K562 (cell line): Measurements from ENCODE around the gene IFNA1. TPM values are rescaled to one million over a fixed set of nuclear protein-coding genes. Genes with fewer than 3 reads are reported as not detected.

Experiments used
- ATAC-seq: fragments of 200-7000 bp; cut with Tn5 transposase; 3 replicates; pipeline ENCODE4 v1.9.1; 2020; ENCODE audit warnings: moderate library complexity
- BruUV-seq: library from RNA; stranded (reverse); fragments of 400-500 nt; replicated peaks from 2 replicates; lab custom pipeline; 2021; lab: Mats Ljungman, UMichigan
- CTCF ChIA-PET: fragments of 300-600 bp; formaldehyde crosslinking; extraction: SDS; loops from one replicate; lab custom pipeline; 2021; ENCODE audit warnings: low intra/inter-chr PET ratio; lab: Yijun Ruan, JAX
- POLR2A ChIA-PET: fragments of 300-600, 350-650 bp; sonication (Branson Sonifier 250); formaldehyde crosslinking; extraction: SDS; loops from one replicate; lab custom pipeline; 2021; ENCODE audit warnings: antibody characterized with exemption, inconsistent platforms; lab: Yijun Ruan, JAX
- DNase-seq, 4 experiments: peaks; one replicate each; pipeline versions ENCODE4 v3.0.0 to v3.0.0-alpha.2; 2011 to 2018; ENCODE audit warnings: low spot score in 3 of 4, mixed read lengths in 3 of 4; ENCODE audit errors: extremely low read depth in 1 of 4
- FAIRE-seq: peaks from 2 replicates; lab custom pipeline; 2011; peaks lifted over from hg19 to GRCh38; lab: Jason Lieb, UNC
- H2AFZ ChIP-seq: 2 replicates; pipeline ENCODE4 v1.6.0; 2011; ENCODE audit warnings: low read depth, low read length, control low read depth, inconsistent platforms
- H3K27ac ChIP-seq: fragments of 200-600 bp; 3 replicates; pipeline ENCODE4 v1.8.0; 2011; ENCODE audit warnings: low read depth, mild to moderate bottlenecking, control low read depth, inconsistent platforms, low read length, moderate library complexity, mixed read lengths; ENCODE audit errors: extremely low read depth
- H3K27me3 ChIP-seq, 2 experiments: fragments of 300-600 bp in 1 of 2; 2 replicates in 1 of 2; 3 replicates in 1 of 2; pipeline versions ENCODE4 v1.6.0 to v1.8.0; 2011; ENCODE audit warnings: inconsistent platforms in 2 of 2, low read length in 2 of 2, mild to moderate bottlenecking in 1 of 2, mixed read lengths in 1 of 2, moderate library complexity in 1 of 2; ENCODE audit not compliant: control insufficient read depth in 2 of 2, insufficient read depth in 2 of 2
- H3K36me3 ChIP-seq: fragments of 300-600 bp; 3 replicates; pipeline ENCODE4 v1.8.0; 2011; ENCODE audit warnings: mild to moderate bottlenecking, low read length, inconsistent platforms; ENCODE audit not compliant: control insufficient read depth, insufficient read depth
- H3K4me1 ChIP-seq, 2 experiments: fragments of 200-600 bp in 1 of 2; replicated peaks in 1 of 2; 2 replicates in 1 of 2; 3 replicates in 1 of 2; pipeline versions ENCODE4 v1.5.1 to v1.8.0; 2011; ENCODE audit warnings: inconsistent platforms in 2 of 2, low read length in 2 of 2, mild to moderate bottlenecking in 1 of 2, mixed read lengths in 1 of 2, moderate library complexity in 1 of 2; ENCODE audit not compliant: control insufficient read depth in 2 of 2, insufficient read depth in 2 of 2
- H3K4me2 ChIP-seq: 2 replicates; pipeline ENCODE4 v1.6.1; 2011; ENCODE audit warnings: low read length, control low read depth, inconsistent platforms, mixed read lengths; ENCODE audit not compliant: insufficient read depth
- H3K4me3 ChIP-seq: fragments of 200-600 bp; sonication (generic), shearing (Covaris generic); 2 replicates; pipeline ENCODE4 v1.5.1; 2016; ENCODE audit warnings: control low read depth, inconsistent platforms
- H3K79me2 ChIP-seq: fragments of 200-600 bp; 3 replicates; pipeline ENCODE4 v1.8.0; 2011; ENCODE audit warnings: low read length, inconsistent platforms; ENCODE audit not compliant: control insufficient read depth, insufficient read depth
- H3K9ac ChIP-seq, 2 experiments: 2 replicates each; pipeline versions ENCODE4 v1.6.0 to v1.6.1; 2011; ENCODE audit warnings: low read depth in 2 of 2, low read length in 2 of 2, control low read depth in 1 of 2, inconsistent platforms in 1 of 2, mild to moderate bottlenecking in 1 of 2, mixed read lengths in 1 of 2; ENCODE audit not compliant: insufficient read depth in 1 of 2
- H3K9me1 ChIP-seq: one replicate; pipeline ENCODE4 v1.6.0; 2011; ENCODE audit warnings: inconsistent platforms, mild to moderate bottlenecking, low read length, moderate library complexity; ENCODE audit not compliant: control insufficient read depth, insufficient read depth
- H3K9me3 ChIP-seq: replicated peaks from 2 replicates; pipeline ENCODE4 v1.5.1; 2011; ENCODE audit warnings: low read depth, low read length, inconsistent platforms; ENCODE audit not compliant: control insufficient read depth, insufficient read depth
- H4K20me1 ChIP-seq: replicated peaks from 2 replicates; pipeline ENCODE4 v1.6.1; 2011; ENCODE audit warnings: low read length, inconsistent platforms, mixed read lengths; ENCODE audit not compliant: control insufficient read depth, insufficient read depth
- KLF6 ChIP-seq: fragments of 250-450 bp; sonication (Bioruptor Pico); IDR thresholded peaks from 2 replicates; pipeline ENCODE4 v1.4.0; 2020; ENCODE audit warnings: mild to moderate bottlenecking, moderate library complexity, borderline replicate concordance
- RBM14 ChIP-seq: fragments of 200-400 bp; formaldehyde crosslinking; IDR thresholded peaks from 2 replicates; pipeline ENCODE4 v1.6.1; 2018; ENCODE audit warnings: low read depth, mild to moderate bottlenecking, low read length, moderate library complexity, borderline replicate concordance; ENCODE audit not compliant: insufficient read depth
- TEAD1 ChIP-seq, 2 experiments: fragments of 450-650 bp in 1 of 2; sonication (generic) in 1 of 2; formaldehyde crosslinking; IDR thresholded peaks; 2 replicates each; pipeline versions ENCODE4 v1.4.0 to v1.8.0; 2020 to 2022; ENCODE audit warnings: mild to moderate bottlenecking in 2 of 2, missing genetic modification reagents in 1 of 2
- TOE1 ChIP-seq, 2 experiments: fragments of 450-650 bp in 1 of 2; sonication (generic) in 1 of 2; formaldehyde crosslinking in 1 of 2; IDR thresholded peaks; 2 replicates each; pipeline versions ENCODE4 v1.7.1 to v1.8.0; 2016 to 2022; ENCODE audit warnings: borderline replicate concordance in 2 of 2, mild to moderate bottlenecking in 2 of 2, antibody characterized with exemption in 1 of 2, inconsistent platforms in 1 of 2, low read depth in 1 of 2, missing genetic modification reagents in 1 of 2, moderate library complexity in 1 of 2
- ZNF23 ChIP-seq: fragments of 250-450 bp; sonication (Bioruptor Pico); IDR thresholded peaks from 2 replicates; pipeline ENCODE4 v1.4.0; 2020; ENCODE audit warnings: mild to moderate bottlenecking
- WGBS: fragments of 100-300 bp; shearing (Covaris generic); methylation state at CpG from one replicate; pipeline ENCODE4 v1.1.6; 2016; ENCODE audit warnings: low coverage, mixed read lengths; ENCODE audit not compliant: insufficient coverage; ENCODE audit errors: missing lambda C conversion rate; 5-methylcytosine and 5-hydroxymethylcytosine counted together
- in situ Hi-C: fragments of 300-500 bp; cut with MboI; formaldehyde crosslinking; loops from 4 replicates; pipeline ENCODE4 v1.15.0; 2018; ENCODE audit warnings: inconsistent platforms, mixed read lengths
- intact Hi-C: fragments of 100-400 bp; cut with micrococcal nuclease; formaldehyde crosslinking; loops from 2 replicates; pipeline ENCODE4 v1.14.2; 2022
- polyA plus RNA-seq, 8 experiments: library from polyadenylated mRNA; depleted of rRNA in 4 of 8; stranded (reverse) in 5 of 8; unstranded in 3 of 8; fragments of >200 nt; fragmentation: Nextera tagmentation in 2 of 8; fragmentation: Illumina TruSeq in 1 of 8; extraction: Ambion mirVana in 2 of 8; extraction: Trizol in 1 of 8; gene quantifications; 2 replicates each; pipeline versions ENCODE4 v1.2.1 to v1.2.3, GENCODE V29; 2011 to 2014; ENCODE audit warnings: inconsistent platforms in 1 of 8, missing spikeins in 1 of 8
- total RNA-seq, 7 experiments: library from RNA; depleted of rRNA in 6 of 7; stranded (reverse); fragments of >200 nt in 6 of 7; fragmentation: Illumina TruSeq in 2 of 7; extraction: Trizol in 2 of 7; gene quantifications; 2 replicates each; pipeline versions ENCODE4 v1.2.1 to v1.2.3, GENCODE V29; 2011 to 2021; ENCODE audit warnings: low replicate concordance in 1 of 7

Gene IFNA1
- total and polyA plus RNA-seq, 9 of the 15 experiments (the other 6 are each of a cell fraction or from before 2014, with no cell fraction given) = not detected

GRCh38 chr9:21482213-21482612 is 42.0 kb downstream of the IFNA1 start, which contains the start of gene IFNE:
IFNE (minus strand) TSS chr9:21482313; CDS start chr9:21481694, 619 bp downstream.
- H3K36me3 ChIP-seq = no peaks in the 10 kb centered on the region
- H3K27me3 ChIP-seq = no peaks in the 10 kb centered on the region
- in situ Hi-C loops = no loop called here
- FAIRE-seq = no peak
- DNase-seq = no peak
- ChIA-PET CTCF (no interaction called here), POLR2A (no interaction called here)
- H3K4me3 ChIP-seq = no peak within 1 kb of the TSS
- no TSS peak for BruUV-seq
- no peak within 1 kb of the TSS for H3K9ac ChIP-seq
- H3K9me3 ChIP-seq = no peaks in the 10 kb centered on the region
- no peak within 1 kb of the TSS for H3K27ac ChIP-seq
- no peak for ATAC-seq
- H4K20me1 ChIP-seq = no peaks in the 10 kb centered on the region
- no peak within 1 kb of the TSS for H3K4me2 ChIP-seq
- no peaks in the 10 kb centered on the region for H3K79me2 ChIP-seq
- no peaks in the 10 kb centered on the region for H3K9me1 ChIP-seq
- no peaks in the 10 kb centered on the region for H3K4me1 ChIP-seq
- no peak within 1 kb of the TSS for H2AFZ ChIP-seq
- intact Hi-C loops = no loop called here
- no CpG with 5 or more reads among the region's 2 CpGs for WGBS
- TF ChIP-seq RBM14 (no peak), KLF6 (CRISPR knock-in tag) (no peak), TOE1 (IDR thresholded peaks at IDR 0.05; ENCODE audit: borderline replicate concordance) (no peak), TOE1 (CRISPR knock-in tag; IDR thresholded peaks at IDR 0.05; ENCODE audit: borderline replicate concordance, low read depth) (no peak), ZNF23 (CRISPR knock-in tag) (no peak), TEAD1 (CRISPR knock-in tag; IDR thresholded peaks at IDR 0.05) (no peak)

Other genes with a start within 250 kb of the IFNA1 start
Only the 7 nearest of the 12 such genes appear.
- gene IFNA5, start 135.1 kb upstream of the IFNA1 start, total RNA-seq (2014; rRNA removed) = not detected in 2 replicates
- gene IFNA5, start 135.1 kb upstream of the IFNA1 start, total RNA-seq (2014; rRNA removed; fragmentation: Illumina TruSeq; extraction: Trizol) = not detected in 2 replicates
- not detected in 2 replicates for gene IFNA5, start 135.1 kb upstream of the IFNA1 start, total RNA-seq (2015; rRNA removed; fragmentation: Illumina TruSeq; extraction: Trizol)
- not detected in 2 replicates for gene IFNA5, start 135.1 kb upstream of the IFNA1 start, total RNA-seq (2021)
- gene IFNA5, start 135.1 kb upstream of the IFNA1 start, polyA plus RNA-seq (2011; rRNA removed) = not detected in 2 replicates
- not detected in 2 replicates for gene IFNA5, start 135.1 kb upstream of the IFNA1 start, polyA plus RNA-seq (2014; fragmentation: Illumina TruSeq; extraction: Trizol)
- not detected for gene IFNA5, start 135.1 kb upstream of the IFNA1 start, polyA plus RNA-seq (2014; fragmentation: Nextera tagmentation; extraction: Ambion mirVana)
- gene IFNA5, start 135.1 kb upstream of the IFNA1 start, polyA plus RNA-seq (2014; rRNA removed) = not detected in 2 replicates
- not detected in 2 replicates for gene KLHL9, start 105.0 kb upstream of the IFNA1 start, total RNA-seq (2014; rRNA removed)
- not detected in 2 replicates for gene KLHL9, start 105.0 kb upstream of the IFNA1 start, total RNA-seq (2014; rRNA removed; fragmentation: Illumina TruSeq; extraction: Trizol)
- not detected in 2 replicates for gene KLHL9, start 105.0 kb upstream of the IFNA1 start, total RNA-seq (2015; rRNA removed; fragmentation: Illumina TruSeq; extraction: Trizol)
- 0.04 and 0.13 TPM in 2 replicates for gene KLHL9, start 105.0 kb upstream of the IFNA1 start, total RNA-seq (2021)
- not detected in 2 replicates for gene KLHL9, start 105.0 kb upstream of the IFNA1 start, polyA plus RNA-seq (2011; rRNA removed)
- not detected in 2 replicates for gene KLHL9, start 105.0 kb upstream of the IFNA1 start, polyA plus RNA-seq (2014; fragmentation: Illumina TruSeq; extraction: Trizol)
- not detected for gene KLHL9, start 105.0 kb upstream of the IFNA1 start, polyA plus RNA-seq (2014; fragmentation: Nextera tagmentation; extraction: Ambion mirVana)
- not detected in 2 replicates for gene KLHL9, start 105.0 kb upstream of the IFNA1 start, polyA plus RNA-seq (2014; rRNA removed)
- gene IFNA6, start 89.6 kb upstream of the IFNA1 start, total RNA-seq (2014; rRNA removed) = not detected in 2 replicates
- gene IFNA6, start 89.6 kb upstream of the IFNA1 start, total RNA-seq (2014; rRNA removed; fragmentation: Illumina TruSeq; extraction: Trizol) = not detected in 2 replicates
- not detected in 2 replicates for gene IFNA6, start 89.6 kb upstream of the IFNA1 start, total RNA-seq (2015; rRNA removed; fragmentation: Illumina TruSeq; extraction: Trizol)
- gene IFNA6, start 89.6 kb upstream of the IFNA1 start, total RNA-seq (2021) = not detected in 2 replicates
- gene IFNA6, start 89.6 kb upstream of the IFNA1 start, polyA plus RNA-seq (2011; rRNA removed) = not detected in 2 replicates
- gene IFNA6, start 89.6 kb upstream of the IFNA1 start, polyA plus RNA-seq (2014; fragmentation: Illumina TruSeq; extraction: Trizol) = not detected in 2 replicates
- gene IFNA6, start 89.6 kb upstream of the IFNA1 start, polyA plus RNA-seq (2014; fragmentation: Nextera tagmentation; extraction: Ambion mirVana) = not detected
- not detected in 2 replicates for gene IFNA6, start 89.6 kb upstream of the IFNA1 start, polyA plus RNA-seq (2014; rRNA removed)
- gene IFNA13, start 72.4 kb upstream of the IFNA1 start, total RNA-seq (2014; rRNA removed) = not detected in 2 replicates
- gene IFNA13, start 72.4 kb upstream of the IFNA1 start, total RNA-seq (2014; rRNA removed; fragmentation: Illumina TruSeq; extraction: Trizol) = not detected in 2 replicates
- not detected in 2 replicates for gene IFNA13, start 72.4 kb upstream of the IFNA1 start, total RNA-seq (2015; rRNA removed; fragmentation: Illumina TruSeq; extraction: Trizol)
- not detected in 2 replicates for gene IFNA13, start 72.4 kb upstream of the IFNA1 start, total RNA-seq (2021)
- gene IFNA13, start 72.4 kb upstream of the IFNA1 start, polyA plus RNA-seq (2011; rRNA removed) = not detected in 2 replicates
- gene IFNA13, start 72.4 kb upstream of the IFNA1 start, polyA plus RNA-seq (2014; fragmentation: Illumina TruSeq; extraction: Trizol) = not detected in 2 replicates
- gene IFNA13, start 72.4 kb upstream of the IFNA1 start, polyA plus RNA-seq (2014; fragmentation: Nextera tagmentation; extraction: Ambion mirVana) = not detected
- not detected in 2 replicates for gene IFNA13, start 72.4 kb upstream of the IFNA1 start, polyA plus RNA-seq (2014; rRNA removed)
- not detected in 2 replicates for gene IFNA2, start 55.0 kb upstream of the IFNA1 start, total RNA-seq (2014; rRNA removed)
- gene IFNA2, start 55.0 kb upstream of the IFNA1 start, total RNA-seq (2014; rRNA removed; fragmentation: Illumina TruSeq; extraction: Trizol) = not detected in 2 replicates
- not detected in 2 replicates for gene IFNA2, start 55.0 kb upstream of the IFNA1 start, total RNA-seq (2015; rRNA removed; fragmentation: Illumina TruSeq; extraction: Trizol)
- not detected in 2 replicates for gene IFNA2, start 55.0 kb upstream of the IFNA1 start, total RNA-seq (2021)
- gene IFNA2, start 55.0 kb upstream of the IFNA1 start, polyA plus RNA-seq (2011; rRNA removed) = not detected in 2 replicates
- gene IFNA2, start 55.0 kb upstream of the IFNA1 start, polyA plus RNA-seq (2014; fragmentation: Illumina TruSeq; extraction: Trizol) = not detected in 2 replicates
- not detected for gene IFNA2, start 55.0 kb upstream of the IFNA1 start, polyA plus RNA-seq (2014; fragmentation: Nextera tagmentation; extraction: Ambion mirVana)
- not detected in 2 replicates for gene IFNA2, start 55.0 kb upstream of the IFNA1 start, polyA plus RNA-seq (2014; rRNA removed)
- gene IFNA8, start 31.3 kb upstream of the IFNA1 start, total RNA-seq (2014; rRNA removed) = not detected in 2 replicates
- not detected in 2 replicates for gene IFNA8, start 31.3 kb upstream of the IFNA1 start, total RNA-seq (2014; rRNA removed; fragmentation: Illumina TruSeq; extraction: Trizol)
- gene IFNA8, start 31.3 kb upstream of the IFNA1 start, total RNA-seq (2015; rRNA removed; fragmentation: Illumina TruSeq; extraction: Trizol) = not detected in 2 replicates
- not detected in 2 replicates for gene IFNA8, start 31.3 kb upstream of the IFNA1 start, total RNA-seq (2021)
- not detected in 2 replicates for gene IFNA8, start 31.3 kb upstream of the IFNA1 start, polyA plus RNA-seq (2011; rRNA removed)
- not detected in 2 replicates for gene IFNA8, start 31.3 kb upstream of the IFNA1 start, polyA plus RNA-seq (2014; fragmentation: Illumina TruSeq; extraction: Trizol)
- gene IFNA8, start 31.3 kb upstream of the IFNA1 start, polyA plus RNA-seq (2014; fragmentation: Nextera tagmentation; extraction: Ambion mirVana) = not detected
- not detected in 2 replicates for gene IFNA8, start 31.3 kb upstream of the IFNA1 start, polyA plus RNA-seq (2014; rRNA removed)
- gene IFNE, start 41.9 kb downstream of the IFNA1 start, total RNA-seq (2014; rRNA removed) = not detected in 2 replicates
- not detected in 2 replicates for gene IFNE, start 41.9 kb downstream of the IFNA1 start, total RNA-seq (2014; rRNA removed; fragmentation: Illumina TruSeq; extraction: Trizol)
- not detected in 2 replicates for gene IFNE, start 41.9 kb downstream of the IFNA1 start, total RNA-seq (2015; rRNA removed; fragmentation: Illumina TruSeq; extraction: Trizol)
- gene IFNE, start 41.9 kb downstream of the IFNA1 start, total RNA-seq (2021) = not detected in 2 replicates
- gene IFNE, start 41.9 kb downstream of the IFNA1 start, polyA plus RNA-seq (2011; rRNA removed) = not detected in 2 replicates
- not detected in 2 replicates for gene IFNE, start 41.9 kb downstream of the IFNA1 start, polyA plus RNA-seq (2014; fragmentation: Illumina TruSeq; extraction: Trizol)
- not detected for gene IFNE, start 41.9 kb downstream of the IFNA1 start, polyA plus RNA-seq (2014; fragmentation: Nextera tagmentation; extraction: Ambion mirVana)
- not detected in 2 replicates for gene IFNE, start 41.9 kb downstream of the IFNA1 start, polyA plus RNA-seq (2014; rRNA removed)